NOMO-1 (cell line): ENCODE data around the gene PCSK1N.
"Not testable (repeated sequence)": the region's sequence is repeated elsewhere in the genome, so short reads cannot be mapped to it uniquely, and the experiment has no call there.

Experiments used
- DNase-seq, 2 experiments: peaks; one replicate each; lab custom pipeline; 2025; ENCODE audit not compliant: unreplicated experiment in 2 of 2; lab: John Stamatoyannopoulos, UW

Gene PCSK1N

DNA sequence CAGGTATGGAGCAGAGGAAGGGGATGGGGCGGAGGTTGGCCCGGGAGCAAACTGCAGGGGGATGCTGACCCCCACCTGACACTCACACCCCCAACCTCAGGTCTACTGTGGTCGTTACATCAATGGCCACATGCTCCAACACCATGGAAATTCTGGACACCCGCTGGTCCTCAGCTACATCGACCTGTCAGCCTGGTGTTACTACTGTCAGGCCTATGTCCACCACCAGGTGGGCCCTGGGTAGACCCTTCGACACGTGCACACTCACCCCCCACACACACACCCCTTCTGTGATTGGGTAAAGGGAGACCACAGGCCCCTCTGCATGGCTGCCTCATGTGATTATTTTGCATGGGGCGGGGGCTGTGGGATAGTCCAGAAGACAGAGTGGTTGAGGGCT lies 11.3 kb downstream of the PCSK1N start:
- DNase-seq, result no peak

DNA sequence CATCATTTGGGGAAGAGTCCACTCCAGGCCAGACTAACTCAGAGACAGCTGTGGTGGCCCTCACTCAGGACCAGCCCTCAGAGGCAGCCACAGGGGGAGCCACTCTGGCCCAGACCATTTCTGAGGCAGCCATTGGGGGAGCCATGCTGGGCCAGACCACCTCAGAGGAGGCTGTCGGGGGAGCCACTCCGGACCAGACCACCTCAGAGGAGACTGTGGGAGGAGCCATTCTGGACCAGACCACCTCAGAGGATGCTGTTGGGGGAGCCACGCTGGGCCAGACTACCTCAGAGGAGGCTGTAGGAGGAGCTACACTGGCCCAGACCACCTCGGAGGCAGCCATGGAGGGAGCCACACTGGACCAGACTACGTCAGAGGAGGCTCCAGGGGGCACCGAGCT lies 12.4 kb downstream of the PCSK1N start:
- DNase-seq, result no peak

DNA sequence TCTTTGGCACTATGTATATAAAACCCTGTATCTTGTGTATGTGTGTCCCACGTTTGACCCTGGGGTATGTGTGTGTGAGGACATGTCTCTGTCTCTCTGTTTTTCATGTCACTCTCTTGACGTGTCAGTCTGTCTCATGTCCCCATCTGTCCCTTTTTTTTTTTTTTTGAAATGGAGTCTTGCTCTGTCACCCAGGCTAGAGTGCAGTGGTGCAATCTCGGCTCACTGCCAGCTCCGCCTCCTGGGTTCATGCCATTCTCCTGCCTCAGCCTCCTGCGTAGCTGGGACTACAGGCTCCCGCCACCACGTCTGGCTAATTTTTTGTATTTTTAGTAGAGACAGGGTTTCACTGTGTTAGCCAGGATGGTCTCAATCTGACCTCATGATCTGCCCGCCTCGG lies 16.0 kb downstream of the PCSK1N start:
- DNase-seq, result not testable (repeated sequence)

DNA sequence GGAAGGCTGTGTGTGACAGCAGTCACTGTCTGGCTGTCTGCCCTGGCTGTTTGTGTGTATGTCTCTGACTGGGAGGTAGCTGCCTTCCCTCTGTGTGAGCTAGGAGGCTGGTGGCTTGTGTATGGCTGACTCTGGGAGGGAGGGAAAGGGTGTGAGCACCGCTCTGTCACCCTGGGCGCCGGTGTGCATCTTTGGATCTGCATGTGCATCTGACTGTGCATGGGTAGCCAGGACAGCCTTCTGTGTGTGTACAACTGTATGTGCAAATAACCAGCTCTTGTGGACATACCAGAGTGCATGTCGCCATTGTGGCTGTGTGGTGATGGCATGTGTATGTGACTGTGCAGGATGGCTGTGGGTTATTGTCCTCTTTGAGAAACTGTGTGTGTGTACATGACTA lies 16.5 kb downstream of the PCSK1N start:
- no peak for DNase-seq

DNA sequence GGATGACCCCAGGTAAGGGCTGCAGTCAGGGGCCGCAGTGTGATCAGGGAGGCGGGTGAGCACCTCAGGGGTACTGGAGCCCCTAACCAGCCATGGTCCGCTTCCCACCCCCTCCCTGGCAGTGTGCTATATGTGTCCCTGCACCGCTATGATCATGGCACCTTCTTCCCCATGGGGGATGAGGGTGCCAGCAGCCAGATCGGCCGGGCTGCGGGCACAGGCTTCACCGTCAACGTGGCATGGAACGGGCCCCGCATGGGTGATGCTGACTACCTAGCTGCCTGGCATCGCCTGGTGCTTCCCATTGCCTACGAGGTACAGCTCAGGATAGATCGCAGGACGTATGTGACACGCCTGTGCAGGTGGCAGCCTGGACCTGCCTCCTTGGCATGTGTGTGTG lies 17.3 kb downstream of the PCSK1N start:
- no peak for DNase-seq

DNA sequence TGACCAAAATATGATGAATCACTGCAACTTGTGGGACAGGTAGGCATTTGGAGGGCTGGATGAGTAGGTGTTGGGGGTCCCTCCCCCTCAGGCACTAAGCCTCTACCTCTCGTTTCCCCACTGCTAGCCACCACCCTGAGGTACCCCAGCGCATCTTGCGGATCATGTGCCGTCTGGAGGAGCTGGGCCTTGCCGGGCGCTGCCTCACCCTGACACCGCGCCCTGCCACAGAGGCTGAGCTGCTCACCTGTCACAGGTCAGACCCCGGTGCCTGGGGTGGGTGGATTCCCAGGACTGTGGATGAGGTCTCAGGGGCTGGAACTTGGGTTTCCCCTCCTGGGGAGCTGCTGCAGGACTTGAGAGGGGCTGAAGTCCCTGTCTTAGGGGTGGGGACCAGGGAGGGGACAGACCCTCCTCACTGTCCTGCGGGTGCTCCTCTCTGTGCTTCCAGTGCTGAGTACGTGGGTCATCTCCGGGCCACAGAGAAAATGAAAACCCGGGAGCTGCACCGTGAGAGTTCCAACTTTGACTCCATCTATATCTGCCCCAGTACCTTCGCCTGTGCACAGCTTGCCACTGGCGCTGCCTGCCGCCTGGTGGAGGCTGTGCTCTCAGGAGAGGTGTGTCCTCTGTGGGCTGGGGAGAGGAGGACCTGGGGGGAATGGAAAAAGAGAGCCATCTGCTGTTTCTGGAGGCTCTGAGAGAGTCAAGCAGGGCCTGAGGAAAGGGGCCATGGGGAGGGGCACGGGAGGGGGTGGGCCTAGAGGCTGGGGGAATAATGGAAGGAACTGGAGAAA lies 19.2 kb downstream of the PCSK1N start:
- no peak for DNase-seq

DNA sequence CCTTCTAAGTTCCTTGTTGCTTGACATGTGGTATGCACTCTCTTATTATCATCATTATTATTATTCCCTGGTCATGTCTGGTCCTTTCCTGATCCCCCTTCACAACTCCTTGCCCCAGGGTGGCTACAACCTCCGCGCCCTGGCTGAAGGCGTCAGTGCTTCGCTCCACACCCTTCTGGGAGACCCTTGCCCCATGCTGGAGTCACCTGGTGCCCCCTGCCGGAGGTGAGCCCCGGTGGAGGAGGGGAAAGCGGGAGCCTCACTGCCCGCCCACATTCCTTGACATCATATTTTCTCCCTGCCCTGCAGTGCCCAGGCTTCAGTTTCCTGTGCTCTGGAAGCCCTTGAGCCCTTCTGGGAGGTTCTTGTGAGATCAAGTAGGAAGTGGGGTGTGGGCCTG lies 20.1 kb downstream of the PCSK1N start:
- DNase-seq, result no peak

DNA sequence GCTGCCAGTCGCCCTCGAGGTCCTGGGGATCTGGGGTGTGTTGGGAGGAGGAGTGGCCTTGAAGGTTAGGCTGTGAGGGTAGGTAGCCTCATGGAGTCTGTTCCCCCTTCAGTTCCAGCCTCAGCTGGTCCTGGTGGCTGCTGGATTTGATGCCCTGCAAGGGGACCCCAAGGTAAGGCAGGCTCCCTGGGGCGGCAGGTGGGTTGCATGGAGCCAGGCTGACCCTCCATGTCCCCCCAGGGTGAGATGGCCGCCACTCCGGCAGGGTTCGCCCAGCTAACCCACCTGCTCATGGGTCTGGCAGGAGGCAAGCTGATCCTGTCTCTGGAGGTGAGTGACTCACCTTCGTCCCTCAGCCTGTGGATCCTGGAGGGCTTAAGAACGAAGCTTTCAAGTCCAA lies 20.7 kb downstream of the PCSK1N start:
- DNase-seq, result no peak

DNA sequence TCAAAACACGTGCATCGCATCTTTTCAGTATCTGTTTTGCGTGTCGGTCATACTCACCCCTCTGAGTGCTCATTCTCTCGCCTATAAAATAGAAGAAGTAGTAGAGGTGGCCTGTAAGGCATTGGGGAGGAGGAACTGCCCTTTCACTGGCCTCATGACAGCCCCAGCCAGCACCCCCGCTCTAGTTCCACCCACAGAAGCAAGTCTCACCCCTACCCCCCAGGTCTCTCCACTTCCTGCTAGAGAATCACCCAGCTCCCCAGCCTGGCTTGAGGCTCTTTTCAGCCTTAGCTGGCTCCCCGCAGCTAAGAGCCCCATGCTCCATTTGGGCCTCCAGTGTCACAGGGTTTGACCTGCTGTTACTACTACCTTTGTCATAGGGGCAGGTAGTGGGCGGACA lies 21.8 kb downstream of the PCSK1N start:
- no peak for DNase-seq

DNA sequence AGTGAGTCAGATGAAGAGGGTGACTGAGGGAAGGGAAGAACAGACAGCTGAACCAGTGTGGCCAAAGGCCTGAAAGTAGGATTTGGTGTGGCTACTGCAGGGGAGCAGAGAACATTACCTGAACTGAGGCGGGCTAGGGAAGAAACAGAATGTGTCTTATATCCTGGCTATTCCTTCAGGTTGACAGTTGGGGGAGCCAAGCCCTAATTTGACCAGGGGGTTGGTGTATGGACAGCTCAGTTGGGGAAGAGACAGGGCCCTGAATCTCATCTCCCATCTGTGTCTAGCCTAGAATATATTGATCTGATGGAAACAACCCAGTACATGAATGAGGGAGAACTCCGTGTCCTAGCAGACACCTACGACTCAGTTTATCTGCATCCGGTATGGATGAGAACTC lies 29.3 kb downstream of the PCSK1N start:
- DNase-seq, result no peak

DNA sequence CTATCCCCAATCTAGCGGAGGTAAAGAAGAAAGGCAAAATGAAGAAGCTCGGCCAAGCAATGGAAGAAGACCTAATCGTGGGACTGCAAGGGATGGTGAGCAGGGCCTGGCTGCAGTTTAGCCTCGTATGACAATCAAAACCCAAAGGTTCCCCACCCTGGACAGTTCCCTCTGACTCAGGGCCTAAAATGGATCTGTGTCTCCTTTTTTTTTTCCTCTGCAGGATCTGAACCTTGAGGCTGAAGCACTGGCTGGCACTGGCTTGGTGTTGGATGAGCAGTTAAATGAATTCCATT lies 32.6 kb downstream of the PCSK1N start:
- no peak for DNase-seq

DNA sequence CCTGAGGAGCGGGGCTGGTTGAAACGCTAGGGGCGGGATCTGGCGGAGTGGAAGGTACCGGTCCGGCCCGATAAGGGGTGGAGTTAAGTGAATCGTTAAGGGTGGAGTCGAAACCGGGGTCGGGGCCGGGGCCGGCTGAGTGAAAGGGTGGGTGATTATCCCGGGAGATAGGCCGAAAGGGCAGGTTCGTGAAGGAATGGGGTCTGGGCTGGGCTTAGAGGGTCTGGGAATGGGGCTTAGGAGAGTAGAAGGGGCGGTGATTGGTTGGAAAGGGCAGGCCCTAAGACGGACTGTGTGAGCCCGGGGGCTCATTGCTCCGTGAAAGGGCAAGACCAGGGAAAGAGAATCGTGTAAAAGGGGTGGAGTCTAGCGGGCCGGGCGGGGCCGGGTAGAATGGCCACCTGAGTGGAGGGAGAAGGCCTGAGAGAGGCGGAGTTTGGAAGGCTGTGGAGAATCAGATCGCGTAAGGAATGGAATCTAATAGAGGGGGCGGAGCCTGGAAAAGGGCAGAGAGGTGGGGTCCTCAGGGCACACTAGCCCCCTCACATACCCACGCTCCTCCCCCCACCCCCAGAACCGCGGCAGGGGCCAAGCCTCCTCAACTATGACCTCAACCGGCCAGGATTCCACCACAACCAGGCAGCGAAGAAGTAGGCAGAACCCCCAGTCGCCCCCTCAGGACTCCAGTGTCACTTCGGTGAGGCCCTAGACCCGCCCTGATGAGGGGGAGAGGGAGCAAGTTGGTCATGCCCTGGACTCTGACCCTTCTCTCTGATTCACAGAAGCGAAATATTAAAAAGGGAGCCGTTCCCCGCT lies 33.1 kb downstream of the PCSK1N start:
- peak; percentile 52 to 80 for DNase-seq

DNA sequence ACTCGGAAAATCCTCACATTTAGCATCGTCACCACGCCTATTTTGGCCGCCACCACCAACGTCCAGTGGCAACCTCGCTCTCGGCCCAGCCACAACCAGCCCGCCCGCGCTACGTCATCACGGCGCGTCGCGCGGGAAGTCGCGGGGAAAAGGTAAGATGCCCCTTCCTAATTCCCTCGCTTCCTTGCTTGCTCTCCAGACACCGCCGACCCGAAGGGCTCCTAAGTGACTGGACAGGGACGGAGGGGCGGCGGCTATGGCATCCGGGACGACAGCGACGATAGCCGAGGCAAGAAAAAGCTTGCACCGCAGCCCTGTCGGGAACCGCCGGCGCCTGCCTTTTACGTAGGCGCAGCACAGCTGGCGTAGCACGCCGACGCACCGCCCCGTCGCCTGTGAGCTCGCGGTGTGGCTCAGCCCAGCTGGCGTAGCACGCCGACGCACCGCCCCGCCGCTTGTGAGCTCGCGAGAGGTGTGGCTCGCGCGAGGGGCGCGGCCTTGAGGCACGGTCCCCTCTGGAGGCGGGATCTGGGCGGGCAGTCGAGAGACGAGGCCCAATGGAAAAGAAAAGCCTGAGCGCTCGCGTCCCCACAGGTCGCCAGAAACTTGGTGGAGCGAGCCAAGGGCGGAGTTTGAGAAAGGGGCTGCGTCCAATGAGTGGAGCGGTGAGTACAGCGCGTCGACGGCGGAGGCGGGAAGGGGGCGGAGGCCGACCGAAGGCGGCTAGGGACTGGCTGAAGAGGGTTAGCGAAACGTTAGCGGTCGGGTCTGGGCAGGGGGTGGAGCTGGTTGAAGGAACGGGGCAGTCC lies 33.9 kb downstream of the PCSK1N start, which contains the start of gene HDAC6:
Gene HDAC6 (plus strand): TSS at position 788 of the 809 bp plus-strand sequence. CDS start 626 bp downstream, outside the sequence.
- DNase-seq, result peak; percentile 95 to 96

DNA sequence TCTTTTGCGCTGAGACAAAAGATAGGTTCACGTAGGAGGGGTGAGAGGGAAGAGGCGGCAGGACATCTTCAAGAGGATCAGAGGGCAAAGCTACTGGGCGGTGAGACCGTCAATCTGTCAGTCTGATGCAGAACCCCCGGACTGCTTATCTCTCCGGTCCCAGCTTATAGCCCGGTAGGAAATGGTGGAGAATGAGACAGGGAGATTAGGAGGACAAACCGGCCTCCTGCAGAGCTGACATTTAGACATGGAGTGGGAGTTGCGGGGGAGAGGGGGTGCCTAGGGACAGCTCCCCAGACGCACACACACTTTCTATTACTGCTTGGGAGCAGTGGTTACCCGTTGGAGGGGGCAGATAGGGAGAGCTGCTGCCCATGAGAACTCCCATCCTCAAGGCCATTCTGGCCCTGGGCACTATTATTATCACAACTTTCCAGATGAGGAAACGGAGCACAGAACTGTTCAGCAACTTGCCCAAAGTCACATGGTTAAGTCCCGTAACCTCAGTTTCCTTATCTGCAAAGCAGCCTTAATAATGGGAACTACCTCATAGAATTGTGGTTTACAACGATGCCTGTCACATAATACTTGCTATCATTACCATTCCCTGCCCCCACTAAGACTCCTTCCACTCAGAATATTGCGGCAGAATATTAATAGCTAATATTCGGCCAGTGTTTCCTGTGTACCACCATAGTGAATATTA lies 34.7 kb downstream of the PCSK1N start:
- DNase-seq, result no peak

DNA sequence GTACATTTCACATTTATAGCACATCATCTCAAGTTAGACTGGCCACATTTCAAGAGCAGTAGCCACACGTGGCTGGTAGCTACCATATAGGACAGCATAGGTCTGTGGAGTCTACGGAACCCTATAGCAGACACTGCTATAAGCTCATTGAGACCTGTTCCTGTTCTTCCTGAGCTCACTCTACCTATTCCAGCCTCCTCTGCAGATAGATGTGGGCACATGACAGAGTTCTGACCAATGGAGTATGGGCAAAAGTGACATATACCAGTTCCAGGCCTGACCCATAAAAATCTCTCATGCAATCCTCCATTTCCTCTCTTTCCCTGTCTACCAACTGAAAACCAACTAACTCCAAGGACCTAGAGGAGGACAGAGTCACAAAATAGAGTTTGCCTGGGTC lies 37.1 kb downstream of the PCSK1N start:
- DNase-seq, result no peak

DNA sequence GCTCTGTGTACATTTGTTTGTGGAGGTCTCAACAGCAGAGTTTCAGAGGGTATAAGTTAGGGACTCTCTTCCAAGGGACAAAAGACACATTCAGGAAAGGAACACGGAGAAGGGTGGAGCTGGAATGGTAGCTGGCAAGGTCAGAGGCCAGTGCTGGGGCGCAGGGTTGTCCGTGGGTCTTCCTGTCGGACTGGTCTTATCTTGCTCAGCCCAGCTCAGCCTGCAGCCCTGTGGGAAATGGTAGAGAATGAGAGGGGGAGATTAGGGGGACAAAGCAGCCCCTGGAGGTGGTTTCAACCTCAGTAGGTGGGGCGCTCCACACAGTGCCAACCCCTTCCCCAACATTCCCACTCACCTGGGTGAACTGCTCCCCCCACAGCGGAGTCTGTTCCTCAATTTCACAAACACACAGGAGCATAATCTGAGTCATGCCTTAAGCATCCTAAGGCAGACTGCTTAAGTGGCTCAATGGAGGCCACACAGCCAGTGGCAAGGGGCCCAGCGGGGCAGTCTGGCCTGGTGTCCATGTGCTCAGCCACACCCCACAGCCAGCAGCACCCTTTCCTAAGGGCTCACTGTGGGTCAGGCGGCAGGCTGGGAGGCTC lies 40.4 kb downstream of the PCSK1N start:
- no peak for DNase-seq

DNA sequence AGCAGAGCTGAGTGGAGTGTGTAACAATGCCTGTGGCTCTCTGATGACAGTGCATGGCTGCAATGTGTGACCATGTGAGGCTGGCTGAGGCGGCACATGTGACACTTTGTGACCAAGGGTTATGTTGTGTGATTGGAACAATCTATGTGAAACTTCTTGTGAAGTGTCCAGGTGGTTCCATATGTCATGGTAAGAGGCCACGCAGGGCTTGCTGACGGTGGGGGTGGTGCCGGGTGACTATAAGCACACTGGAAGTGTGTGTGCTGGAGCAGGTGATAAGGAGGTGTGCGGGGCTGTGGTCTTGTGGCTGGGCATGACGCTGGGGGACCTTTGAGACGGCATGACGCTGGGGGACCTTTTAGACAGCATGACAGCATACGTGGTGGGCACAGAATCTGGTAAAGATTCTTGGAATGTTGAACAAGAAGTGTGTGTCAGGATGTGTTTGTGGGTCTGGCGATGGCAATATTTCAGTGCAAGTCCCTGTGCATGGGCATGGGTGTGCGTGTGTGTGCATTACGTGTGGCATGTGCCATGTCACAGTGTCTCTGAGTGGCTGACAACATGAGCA lies 41.0 kb downstream of the PCSK1N start:
- DNase-seq, result no peak

DNA sequence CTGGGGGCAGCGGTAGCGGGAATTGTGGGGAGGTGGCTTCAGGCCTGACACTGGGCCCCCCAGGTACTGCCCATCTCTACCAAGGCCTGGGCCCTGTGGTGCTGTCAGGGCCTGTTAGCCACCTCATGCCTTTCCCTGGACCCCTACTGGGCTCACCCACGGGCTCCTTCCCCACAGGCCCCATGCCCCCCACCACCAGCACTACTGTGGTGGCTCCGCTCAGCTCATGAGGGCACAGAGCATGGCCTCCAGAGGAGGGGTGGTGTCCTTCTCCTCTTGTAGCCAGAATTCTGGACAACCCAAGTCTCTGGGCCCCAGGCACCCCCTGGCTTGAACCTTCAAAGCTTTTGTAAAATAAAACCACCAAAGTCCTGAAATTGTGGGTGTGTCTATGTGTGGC lies 41.5 kb downstream of the PCSK1N start:
- DNase-seq, result no peak

DNA sequence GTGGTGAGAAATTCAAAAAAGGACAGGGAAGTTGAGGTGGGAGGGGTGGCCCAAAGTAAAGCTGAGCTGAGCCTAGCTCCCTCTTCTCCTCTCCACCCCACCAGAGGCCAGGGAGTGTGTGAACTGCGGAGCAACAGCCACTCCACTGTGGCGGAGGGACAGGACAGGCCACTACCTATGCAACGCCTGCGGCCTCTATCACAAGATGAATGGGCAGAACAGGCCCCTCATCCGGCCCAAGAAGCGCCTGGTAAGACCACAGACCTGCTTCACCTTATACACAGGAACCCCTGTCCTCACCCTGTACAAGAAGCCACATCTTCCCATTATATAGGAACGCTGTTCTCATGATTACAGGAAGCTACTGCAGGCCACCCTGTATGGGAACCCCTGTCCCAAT lies 43.2 kb downstream of the PCSK1N start:
- no peak for DNase-seq
